ENCODE data around the gene CTXN3. TPM values are rescaled to one million over a fixed set of nuclear protein-coding genes. Genes with fewer than 3 reads are reported as not detected.

The CTXN3 gene
- total RNA-seq, 3 donors from 2014 or later (not counting 1 experiment from before 2014, with no cell fraction given): not detected

GRCh38 chr5:127707209-127707608 lies 58.3 kb downstream of the CTXN3 start:
- intact Hi-C loops (cut with micrococcal nuclease): no loop called here
- TF ChIP-seq CTCF (IDR thresholded peaks at IDR 0.05): no peak
- Histone ChIP-seq H3K36me3 (ENCODE audit: control insufficient read depth, insufficient read depth, low read length) (no peaks in the 10 kb centered on the region), H3K27ac (ENCODE audit: low read length) (no peak overlapping the region), H3K9me3 (ENCODE audit: control insufficient read depth, insufficient read depth, low read length) (no peaks in the 10 kb centered on the region), H3K4me3 (ENCODE audit: low read length) (no peak overlapping the region), H3K27me3 (ENCODE audit: control insufficient read depth, insufficient read depth, low read length) (no peaks in the 10 kb centered on the region), H3K4me1 (ENCODE audit: control insufficient read depth, insufficient read depth, low read length) (no peaks in the 10 kb centered on the region)
- no peak for ATAC-seq
- WGBS (ENCODE audit: insufficient coverage): 91% methylated on average over 1 of the region's 3 CpGs
- no peaks in the 10 kb centered on the region for H3K4me1 Mint-ChIP-seq
- no peak for DNase-seq
- no peak overlapping the region for H3K27ac Mint-ChIP-seq
- H3K36me3 Mint-ChIP-seq: no peaks in the 10 kb centered on the region
- H3K9me3 Mint-ChIP-seq: peaks cover 4 to 6% of the 10 kb centered on the region in 2 donors
- no peak overlapping the region for H3K4me3 Mint-ChIP-seq
- H3K27me3 Mint-ChIP-seq (ENCODE audit: low read depth in 2 of 2): no peaks in the 10 kb centered on the region

Other genes with a start within 250 kb of the CTXN3 start
- gene PRRC1, start 131.4 kb upstream of the CTXN3 start, total RNA-seq: 10 to 100 TPM; 37.7 to 41.1 (median 39.6) TPM
- not detected for gene CCDC192, start 54.3 kb downstream of the CTXN3 start, total RNA-seq